Measurements from ENCODE around the gene SEMA3F. TPM values are rescaled to one million over a fixed set of nuclear protein-coding genes. Genes with fewer than 3 reads are reported as not detected.

SEMA3F gene
- total and polyA plus RNA-seq, 4 donors = 27.8 to 54.3 (median 47.4) TPM

DNA sequence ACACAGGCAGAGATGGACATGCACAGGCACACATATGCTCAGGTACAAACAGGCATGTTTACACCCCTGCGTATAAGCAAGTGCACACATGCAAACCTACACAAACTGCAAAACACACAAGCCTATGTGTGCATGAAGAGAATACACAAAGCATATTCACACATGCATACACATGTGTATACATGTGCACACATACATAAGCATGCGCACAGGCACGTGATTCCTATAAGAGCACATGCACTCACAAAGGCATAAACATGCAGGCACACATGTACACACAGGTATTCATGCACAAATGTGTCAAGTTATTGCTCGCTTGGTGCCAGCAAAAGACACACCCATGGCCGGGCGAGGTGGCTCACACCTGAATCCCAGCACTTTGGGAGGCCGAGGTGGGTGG lies 34.9 kb downstream of the SEMA3F start:
- TF ChIP-seq, protein P1, sequence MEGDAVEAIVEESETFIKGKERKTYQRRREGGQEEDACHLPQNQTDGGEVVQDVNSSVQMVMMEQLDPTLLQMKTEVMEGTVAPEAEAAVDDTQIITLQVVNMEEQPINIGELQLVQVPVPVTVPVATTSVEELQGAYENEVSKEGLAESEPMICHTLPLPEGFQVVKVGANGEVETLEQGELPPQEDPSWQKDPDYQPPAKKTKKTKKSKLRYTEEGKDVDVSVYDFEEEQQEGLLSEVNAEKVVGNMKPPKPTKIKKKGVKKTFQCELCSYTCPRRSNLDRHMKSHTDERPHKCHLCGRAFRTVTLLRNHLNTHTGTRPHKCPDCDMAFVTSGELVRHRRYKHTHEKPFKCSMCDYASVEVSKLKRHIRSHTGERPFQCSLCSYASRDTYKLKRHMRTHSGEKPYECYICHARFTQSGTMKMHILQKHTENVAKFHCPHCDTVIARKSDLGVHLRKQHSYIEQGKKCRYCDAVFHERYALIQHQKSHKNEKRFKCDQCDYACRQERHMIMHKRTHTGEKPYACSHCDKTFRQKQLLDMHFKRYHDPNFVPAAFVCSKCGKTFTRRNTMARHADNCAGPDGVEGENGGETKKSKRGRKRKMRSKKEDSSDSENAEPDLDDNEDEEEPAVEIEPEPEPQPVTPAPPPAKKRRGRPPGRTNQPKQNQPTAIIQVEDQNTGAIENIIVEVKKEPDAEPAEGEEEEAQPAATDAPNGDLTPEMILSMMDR (IDR thresholded peaks at IDR 0.05; ENCODE audit: control extremely low read depth, extremely low read depth) = no peak
- H3K4me3 ChIP-seq = no peak overlapping the region
- H3K27ac ChIP-seq (ENCODE audit: low read depth in 1 of 2, low read length in 1 of 2) = no peak overlapping the region
- peaks cover 0 to 20% (median 14%) of the 10 kb centered on the region in 3 donors for H3K27me3 ChIP-seq (ENCODE audit: control insufficient read depth in 3 of 3, insufficient read depth in 3 of 3, low read length in 2 of 3)
- DNase-seq = no peak
- no peak overlapping the region for H3K9ac ChIP-seq (ENCODE audit: insufficient read depth in 1 of 2, low read length in 2 of 2)
- peaks cover 0 to 5% (median 3%) of the 10 kb centered on the region in 5 donors for H3K4me1 ChIP-seq (ENCODE audit: control insufficient read depth in 5 of 5, insufficient read depth in 5 of 5, low read length in 5 of 5)
- H3K36me3 ChIP-seq (ENCODE audit: control insufficient read depth in 4 of 4, insufficient read depth in 4 of 4, low read length in 4 of 4) = peaks cover 0 to 8% (median 3%) of the 10 kb centered on the region in 4 donors
- H3K9me3 ChIP-seq (ENCODE audit: control insufficient read depth in 4 of 4, insufficient read depth in 3 of 4, low read length in 3 of 4) = peaks cover 0 to 7% (median 0%) of the 10 kb centered on the region in 4 donors
- ATAC-seq (ENCODE audit: insufficient read depth, low FRiP score) = no peak
- WGBS, 2 donors = 87 to 93% methylated on average over 7 of the region's 7 CpGs

DNA sequence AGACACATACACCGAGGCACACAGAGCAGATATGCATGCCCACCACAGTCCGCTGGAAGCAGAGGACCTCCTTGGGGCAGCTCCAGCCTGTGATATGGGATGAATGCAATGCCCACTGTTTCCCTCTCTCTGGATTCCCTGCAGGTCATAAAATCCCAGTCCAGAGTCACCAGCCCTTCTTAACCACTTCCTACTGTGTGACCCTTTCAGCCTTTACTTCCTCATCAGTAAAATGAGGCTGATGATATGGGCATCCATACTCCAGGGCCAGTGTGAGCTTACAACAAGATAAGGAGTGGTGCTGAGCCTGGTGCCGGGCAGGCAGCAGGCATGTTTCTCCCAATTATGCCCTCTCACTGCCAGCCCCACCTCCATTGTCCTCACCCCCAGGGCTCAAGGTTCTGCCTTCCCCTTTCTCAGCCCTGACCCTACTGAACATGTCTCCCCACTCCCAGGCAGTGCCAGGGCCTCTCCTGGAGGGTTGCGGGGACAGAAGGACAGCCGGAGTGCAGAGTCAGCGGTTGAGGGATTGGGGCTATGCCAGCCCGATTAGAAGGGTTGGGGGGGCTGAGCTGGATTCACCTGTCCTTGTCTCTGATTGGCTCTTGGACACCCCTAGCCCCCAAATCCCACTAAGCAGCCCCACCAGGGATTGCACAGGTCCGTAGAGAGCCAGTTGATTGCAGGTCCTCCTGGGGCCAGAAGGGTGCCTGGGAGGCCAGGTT lies 36.0 kb downstream of the SEMA3F start, which contains the start of gene GNAT1:
TSS of gene GNAT1 (plus strand) at position 675 of the 725 bp plus-strand sequence. CDS start 116 bp downstream, outside the sequence.
- TF ChIP-seq, protein P1 (IDR thresholded peaks at IDR 0.05; ENCODE audit: control extremely low read depth, extremely low read depth) = no peak
- Histone ChIP-seq H3K9ac (ENCODE audit: insufficient read depth in 1 of 2, low read length in 2 of 2) (no peak within 1 kb of the TSS), H3K27ac (ENCODE audit: low read depth in 1 of 2, low read length in 1 of 2) (no peak within 1 kb of the TSS), H3K9me3 (ENCODE audit: control insufficient read depth in 4 of 4, insufficient read depth in 3 of 4, low read length in 3 of 4) (peaks cover 0 to 7% (median 0%) of the 10 kb centered on the region in 4 donors), H3K4me3 (no peak within 1 kb of the TSS), H3K36me3 (ENCODE audit: control insufficient read depth in 4 of 4, insufficient read depth in 4 of 4, low read length in 4 of 4) (peaks cover 0 to 3% (median 1%) of the 10 kb centered on the region in 4 donors), H3K27me3 (ENCODE audit: control insufficient read depth in 3 of 3, insufficient read depth in 3 of 3, low read length in 2 of 3) (peaks cover 0 to 27% (median 14%) of the 10 kb centered on the region in 3 donors), H3K4me1 (ENCODE audit: control insufficient read depth in 5 of 5, insufficient read depth in 5 of 5, low read length in 5 of 5) (peaks cover 0 to 5% (median 3%) of the 10 kb centered on the region in 5 donors)
- DNase-seq = no peak
- 69 to 75% methylated on average over 7 to 8 of the region's 8 CpGs for WGBS, 2 donors
- ATAC-seq (ENCODE audit: insufficient read depth, low FRiP score) = no peak

- Histone ChIP-seq H3K4me3 (no peak overlapping the region), H3K9me3 (ENCODE audit: control insufficient read depth in 4 of 4, insufficient read depth in 3 of 4, low read length in 3 of 4) (peaks cover 0 to 7% (median 0%) of the 10 kb centered on the region in 4 donors), H3K27ac (ENCODE audit: low read depth in 1 of 2, low read length in 1 of 2) (no peak overlapping the region), H3K4me1 (ENCODE audit: control insufficient read depth in 5 of 5, insufficient read depth in 5 of 5, low read length in 5 of 5) (peaks cover 0 to 5% (median 3%) of the 10 kb centered on the region in 5 donors), H3K27me3 (ENCODE audit: control insufficient read depth in 3 of 3, insufficient read depth in 3 of 3, low read length in 2 of 3) (peaks cover 0 to 34% (median 14%) of the 10 kb centered on the region in 3 donors), H3K36me3 (ENCODE audit: control insufficient read depth in 4 of 4, insufficient read depth in 4 of 4, low read length in 4 of 4) (no peaks in the 10 kb centered on the region), H3K9ac (ENCODE audit: insufficient read depth in 1 of 2, low read length in 2 of 2) (no peak overlapping the region)
- ATAC-seq (ENCODE audit: insufficient read depth, low FRiP score) (no peak), DNase-seq (no peak)
- WGBS, 2 donors = 85 to 94% methylated on average over 8 of the region's 8 CpGs
- TF ChIP-seq, protein P1 (IDR thresholded peaks at IDR 0.05; ENCODE audit: control extremely low read depth, extremely low read depth) = no peak
These were observed 37.0 kb downstream of the SEMA3F start for GRCh38 chr3:50192124-50192523.
